Dedifferentiated amniotic fluid mesenchymal stem cell (primary cell): ENCODE measurements around the gene TMEM127.

ENCODE experiments used
- DNase-seq: peaks from one replicate; pipeline ENCODE4 v3.0.0-alpha.2; 2016; ENCODE audit errors: extremely low spot score

TMEM127 gene

DNA sequence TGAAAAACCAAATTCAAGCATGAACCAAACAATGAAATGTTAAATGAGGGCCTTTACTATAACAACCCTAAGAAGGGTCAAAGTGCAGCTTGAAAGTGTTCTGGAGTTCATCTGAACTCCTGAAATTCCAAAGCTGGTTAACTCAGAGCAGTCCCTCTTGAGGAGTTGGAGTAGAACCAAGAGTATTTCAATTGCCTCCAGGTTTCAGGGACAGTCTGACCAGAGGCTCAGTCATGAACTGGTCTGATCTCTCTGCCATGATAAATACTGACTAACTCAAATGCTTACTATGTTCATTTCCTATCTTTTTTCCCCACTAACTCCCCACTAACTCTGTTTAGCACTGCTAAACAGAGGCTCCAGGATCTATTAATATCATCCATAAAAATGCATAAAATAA lies 59.9 kb downstream of the TMEM127 start:
- DNase-seq: peak; percentile 29

DNA sequence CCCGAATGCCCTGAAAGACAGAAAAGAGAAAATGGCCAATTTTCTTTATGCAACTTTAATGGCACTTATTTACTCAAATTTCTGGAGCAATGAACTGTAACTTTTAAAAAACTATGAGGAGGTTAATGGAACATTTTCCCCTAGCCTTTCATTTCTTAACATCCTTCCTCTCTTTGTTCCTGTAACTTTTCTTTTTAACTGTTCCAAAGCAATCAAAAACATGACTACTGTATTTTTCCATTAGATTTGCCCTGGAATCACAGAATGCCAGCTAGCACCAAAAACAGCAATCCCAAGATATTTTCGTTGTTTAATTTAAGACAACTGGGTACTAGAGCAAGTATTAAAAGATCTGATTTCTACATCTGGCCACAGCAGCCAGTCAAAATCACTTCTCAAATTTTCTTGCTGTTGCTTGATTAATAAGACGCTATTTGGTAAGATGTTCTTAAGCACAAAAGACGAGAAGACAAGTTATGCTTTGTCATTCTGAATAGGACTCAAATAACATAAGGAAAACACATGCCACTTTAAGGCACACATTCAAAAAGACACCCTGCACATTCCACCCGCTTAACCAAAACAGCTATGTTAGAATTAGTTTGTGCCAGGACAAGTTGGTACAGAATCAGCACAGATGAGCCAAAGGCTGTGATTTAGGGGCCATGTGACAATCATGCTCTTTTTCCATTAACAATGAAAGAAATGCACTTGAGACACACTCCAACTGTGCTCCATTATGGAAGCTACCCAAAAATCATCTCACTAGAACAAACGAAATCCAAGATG lies 60.8 kb downstream of the TMEM127 start:
- peak; percentile 41 for DNase-seq

DNA sequence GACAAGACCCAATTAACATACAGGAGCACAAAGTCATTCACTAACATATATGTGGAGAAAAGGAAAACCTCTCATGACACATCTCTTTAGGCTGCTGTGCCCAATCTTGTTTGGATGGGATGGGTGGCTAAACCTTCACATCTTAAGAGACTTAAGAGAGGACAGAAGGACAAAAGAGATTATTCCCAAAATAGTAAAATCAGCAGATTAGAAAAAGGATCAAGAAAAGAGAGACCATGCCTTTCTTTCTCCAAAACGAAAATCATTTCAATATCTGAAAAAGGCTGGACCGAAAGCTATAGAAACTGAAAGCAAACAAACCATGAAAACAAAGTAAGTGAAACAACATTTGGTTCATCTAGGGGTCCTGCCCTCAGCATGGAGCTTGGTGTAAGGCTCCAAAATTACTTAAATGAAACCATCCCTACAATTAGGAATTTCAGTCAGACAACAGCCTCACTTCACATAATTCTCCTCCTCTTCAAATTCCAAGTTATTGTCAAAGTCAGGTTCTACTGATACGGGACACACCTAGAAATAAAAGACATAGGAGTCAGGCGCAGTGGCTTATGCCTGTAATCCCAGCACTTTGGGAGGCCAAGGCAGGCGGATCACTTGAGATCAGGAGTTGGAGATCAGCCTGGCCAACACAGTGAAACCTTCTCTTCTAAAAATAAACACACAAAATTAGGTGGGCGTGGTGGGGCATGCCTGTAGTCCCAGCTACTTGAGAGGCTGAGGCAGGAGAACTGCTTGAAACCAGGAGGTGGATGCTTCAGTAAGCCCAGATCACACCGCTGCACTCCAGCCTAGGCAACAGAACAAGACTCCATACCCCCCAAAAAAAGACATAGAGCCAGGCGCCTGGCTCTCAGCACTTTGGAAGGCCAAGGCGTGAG lies 62.4 kb downstream of the TMEM127 start:
- no peak for DNase-seq

DNA sequence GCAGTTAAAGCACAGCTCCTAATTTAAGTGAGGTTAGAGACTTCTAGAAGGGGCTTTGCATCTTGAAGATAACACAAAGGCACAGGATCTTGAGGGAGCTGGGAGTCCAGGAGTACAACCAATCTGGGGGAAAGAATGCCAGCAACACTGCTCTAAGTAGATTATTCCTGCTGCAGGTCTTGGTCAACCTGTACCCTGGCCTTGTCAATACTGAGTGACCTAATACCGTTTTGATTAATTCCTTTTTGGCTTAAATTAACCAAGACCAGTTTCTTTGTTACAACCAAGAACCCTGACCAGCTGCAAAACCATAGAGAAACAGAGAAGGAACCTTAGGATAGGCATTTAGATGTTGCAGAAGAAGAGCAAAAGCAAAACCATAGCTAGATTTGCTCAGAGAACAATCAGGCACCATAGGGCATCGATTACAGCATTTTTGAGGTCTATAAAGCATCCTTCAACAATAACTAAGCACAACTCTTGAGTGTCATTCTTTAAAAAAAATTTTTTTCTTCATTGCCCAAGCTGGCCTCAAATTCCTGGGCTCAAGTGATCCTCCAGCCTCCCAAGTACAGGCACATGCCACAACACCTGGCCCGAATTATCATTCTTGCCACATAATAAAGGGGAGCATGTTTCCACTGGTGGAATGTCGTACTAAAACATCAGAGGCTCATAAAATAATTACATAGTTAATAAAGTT lies 63.5 kb downstream of the TMEM127 start:
- no peak for DNase-seq

DNA sequence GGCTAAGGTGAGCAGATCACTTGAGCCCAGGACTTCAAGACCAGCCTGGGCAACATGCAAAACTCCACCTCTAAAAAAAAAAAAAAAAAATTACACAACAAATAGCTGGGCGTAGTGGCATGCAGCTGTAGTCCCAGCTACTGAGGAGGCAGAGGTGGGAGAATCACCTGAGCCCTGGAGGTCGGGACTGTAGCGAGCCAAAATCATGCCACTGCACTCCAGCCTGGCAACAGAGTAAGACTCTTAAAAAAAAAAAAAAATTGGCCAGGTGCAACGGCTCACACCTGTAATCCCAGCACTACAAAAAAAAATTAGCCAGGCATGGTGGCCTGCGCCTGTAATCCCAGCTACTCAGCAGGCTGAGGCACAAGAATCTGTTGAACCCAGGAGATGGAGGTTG lies 64.5 kb downstream of the TMEM127 start:
- no peak for DNase-seq

DNA sequence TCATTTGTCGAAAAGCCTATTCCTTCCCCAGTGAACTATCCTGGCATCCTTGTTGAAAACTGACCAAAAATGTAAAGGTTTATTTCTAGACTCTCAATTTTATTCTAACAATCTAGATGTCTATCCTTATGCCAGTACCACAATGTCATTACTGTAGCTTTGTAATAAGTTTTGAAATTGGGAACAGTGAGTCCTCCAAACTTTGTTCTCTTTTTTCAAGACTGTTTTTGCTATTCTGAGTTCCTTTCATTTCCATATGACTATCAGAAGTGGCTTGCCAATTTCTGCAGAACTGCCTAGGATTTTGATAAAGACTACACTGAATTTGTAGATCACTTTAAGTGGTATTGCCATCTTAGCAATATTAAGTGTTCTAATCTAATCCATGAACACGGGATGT lies 66.9 kb downstream of the TMEM127 start:
- no peak for DNase-seq
